Activated naive CD8-positive, alpha-beta T cell treated with anti-CD3 and anti-CD28 coated beads, Interleukin-2, amount 10 ng/mL, durations not matched to agents 7 days and 5 days (primary cell): ENCODE data around the gene MXD4. TPM values are rescaled to one million over a fixed set of nuclear protein-coding genes. Genes with fewer than 3 reads are reported as not detected.

Experiments used
- ATAC-seq: fragments of 150-1000 bp; cut with Tn5 transposase; one replicate; pipeline ENCODE4 v1.10.0; 2021; ENCODE audit warnings: low read depth, moderate library complexity
- POLR2A ChIA-PET: fragments of 350-600 bp; sonication (Branson Sonifier 250); formaldehyde crosslinking; loops from one replicate; lab custom pipeline; 2021; ENCODE audit warnings: antibody characterized with exemption; lab: Charles Lee
- DNase-seq: peaks from one replicate; pipeline ENCODE4 v3.0.0; 2021
- H3K27ac Mint-ChIP-seq: one replicate; pipeline ENCODE4 v1.8.0; 2022; ENCODE audit warnings: mild to moderate bottlenecking, mixed read lengths
- H3K27me3 Mint-ChIP-seq: one replicate; pipeline ENCODE4 v1.8.0; 2022; ENCODE audit warnings: mild to moderate bottlenecking, moderate library complexity, mixed read lengths
- H3K36me3 Mint-ChIP-seq: one replicate; pipeline ENCODE4 v1.8.0; 2021; ENCODE audit warnings: mild to moderate bottlenecking, mixed read lengths
- H3K4me1 Mint-ChIP-seq: one replicate; pipeline ENCODE4 v1.8.0; 2021; ENCODE audit warnings: mixed read lengths
- H3K4me3 Mint-ChIP-seq: one replicate; pipeline ENCODE4 v1.8.0; 2022; ENCODE audit warnings: mild to moderate bottlenecking, moderate library complexity, mixed read lengths
- H3K9me3 Mint-ChIP-seq: one replicate; pipeline ENCODE4 v1.8.0; 2021; ENCODE audit warnings: mixed read lengths
- total RNA-seq, 2 experiments: library from RNA; stranded (reverse); gene quantifications; one replicate each; pipeline ENCODE4 v1.2.3, GENCODE V29; 2021

The MXD4 gene
- total RNA-seq, 2 experiments from 2014 or later: 26.2 to 33.2 TPM

DNA sequence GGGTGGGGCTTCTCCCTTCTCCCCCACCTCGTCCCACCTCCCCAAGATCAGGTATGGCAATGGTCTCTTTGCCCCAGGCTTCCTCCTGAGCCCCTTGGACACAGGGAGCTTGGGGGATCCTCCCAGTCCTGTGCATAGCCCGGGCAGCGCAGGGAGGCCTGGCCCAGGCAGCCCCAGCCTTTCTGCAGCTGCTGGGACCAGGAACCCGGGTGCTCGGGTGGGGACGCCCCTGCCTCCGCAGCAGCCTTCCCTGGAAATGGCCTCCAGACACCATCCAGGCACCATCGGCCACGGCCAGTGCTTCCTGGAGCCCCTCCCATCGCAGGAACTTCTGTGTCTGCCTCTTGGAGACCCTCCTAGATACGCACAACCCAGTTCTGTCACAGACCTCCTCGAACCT, 5.9 kb upstream of the MXD4 start:
- DNase-seq (no peak), ATAC-seq (no peak)
- Mint-ChIP-seq H3K27ac (no peak overlapping the region), H3K9me3 (no peaks in the 10 kb centered on the region), H3K27me3 (no peaks in the 10 kb centered on the region), H3K36me3 (no peaks in the 10 kb centered on the region), H3K4me3 (no peak overlapping the region), H3K4me1 (no peaks in the 10 kb centered on the region)
- POLR2A ChIA-PET: no interaction called here

- POLR2A ChIA-PET: no interaction called here
- H3K36me3 Mint-ChIP-seq: no peaks in the 10 kb centered on the region
- no peaks in the 10 kb centered on the region for H3K4me1 Mint-ChIP-seq
- DNase-seq (no peak), ATAC-seq (no peak)
- H3K9me3 Mint-ChIP-seq: no peaks in the 10 kb centered on the region
- H3K27ac Mint-ChIP-seq: no peak overlapping the region
- no peaks in the 10 kb centered on the region for H3K27me3 Mint-ChIP-seq
- H3K4me3 Mint-ChIP-seq: no peak overlapping the region
These were observed 5.5 kb upstream of the MXD4 start for GRCh38 chr4:2267320-2267811.

GRCh38 chr4:2266821-2267220, 4.9 kb upstream of the MXD4 start:
- Mint-ChIP-seq H3K9me3 (no peaks in the 10 kb centered on the region), H3K4me1 (no peaks in the 10 kb centered on the region), H3K4me3 (no peak overlapping the region), H3K36me3 (no peaks in the 10 kb centered on the region), H3K27ac (no peak overlapping the region), H3K27me3 (no peaks in the 10 kb centered on the region)
- POLR2A ChIA-PET: interaction anchor here (0.9 kb wide), 1 partner anchor 25 kb away, joined by 4 read pairs; the partner anchor contains the start of genes HAUS3 and POLN
- DNase-seq: no peak
- ATAC-seq: no peak

DNA sequence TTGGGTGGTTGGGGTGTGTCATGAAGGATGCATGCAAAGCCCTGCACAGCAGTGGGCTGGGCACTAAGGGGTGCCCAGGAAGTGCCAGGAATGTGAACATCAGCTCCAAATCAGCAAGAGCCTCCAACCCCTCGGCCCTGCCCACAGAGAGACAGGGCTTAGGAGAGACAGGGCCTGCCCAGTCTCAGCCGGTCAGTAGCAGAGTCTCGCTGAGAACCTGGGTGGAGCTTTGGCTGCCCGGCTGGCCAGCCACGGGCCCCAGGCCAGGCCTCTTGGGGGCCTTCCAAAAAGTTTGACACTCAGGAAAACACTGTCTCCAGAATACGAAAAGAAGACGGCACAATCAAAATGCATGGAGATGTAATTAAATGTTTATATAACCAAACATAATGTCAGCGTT, 4.3 kb upstream of the MXD4 start:
- no peak overlapping the region for H3K4me3 Mint-ChIP-seq

DNA sequence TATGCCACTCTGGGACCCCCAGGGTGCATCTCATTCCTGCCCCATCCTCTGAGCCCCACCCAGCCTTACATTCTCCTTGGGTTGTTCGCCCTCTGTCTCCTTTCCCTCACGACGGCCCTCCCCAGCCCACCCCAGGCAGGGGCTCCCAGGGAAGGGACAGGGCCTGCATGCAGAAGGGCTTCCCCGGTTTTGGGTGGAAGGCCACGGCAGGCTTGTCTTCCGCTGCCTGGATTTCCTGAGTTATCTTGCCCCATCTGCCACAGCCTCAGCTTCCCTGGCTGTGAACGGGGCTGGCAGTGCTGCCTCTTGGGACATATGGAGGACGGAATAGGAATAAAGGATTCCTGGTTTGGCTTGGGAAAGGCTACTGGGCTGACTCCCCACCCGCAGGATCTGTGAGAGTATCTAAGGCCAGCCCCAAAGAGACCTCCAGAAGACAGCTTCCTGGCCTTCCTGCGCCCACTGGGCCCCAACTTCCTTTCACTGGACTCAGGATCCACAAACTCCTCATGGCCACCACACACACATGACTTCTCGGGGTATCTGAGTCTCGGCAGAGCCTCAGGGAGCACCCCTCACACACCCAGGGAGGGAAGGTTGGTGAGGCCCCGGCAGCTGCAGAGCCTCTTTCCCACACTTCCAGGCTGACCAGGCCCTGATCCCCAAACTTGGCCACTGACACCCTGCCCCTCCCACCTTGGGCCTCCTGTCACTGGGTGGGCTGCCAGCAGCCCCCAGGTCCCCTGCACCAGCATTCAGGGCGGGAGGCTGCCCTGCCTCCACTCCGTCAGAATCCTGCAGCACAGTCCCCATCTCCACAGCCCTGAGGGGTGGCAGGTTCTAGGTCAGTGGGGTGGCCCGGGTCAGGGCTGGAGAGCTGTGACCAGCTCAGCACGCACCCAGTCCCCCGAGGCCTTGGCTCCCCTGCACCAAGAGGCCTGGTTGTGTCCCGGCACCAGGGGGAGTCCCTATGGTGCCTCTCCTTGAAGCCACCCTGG, 3.5 kb upstream of the MXD4 start:
- POLR2A ChIA-PET: interaction anchor here (1.2 kb wide), 1 partner anchor 25 kb away, joined by 3 read pairs; no protein-coding TSS in a partner anchor
- no peak for DNase-seq
- Mint-ChIP-seq H3K4me3 (no peak overlapping the region), H3K27me3 (no peaks in the 10 kb centered on the region), H3K9me3 (no peaks in the 10 kb centered on the region), H3K36me3 (no peaks in the 10 kb centered on the region), H3K27ac (no peak overlapping the region), H3K4me1 (no peaks in the 10 kb centered on the region)
- ATAC-seq: no peak

More for the DNA sequence above, 4.3 kb upstream of the MXD4 start:
- H3K36me3 Mint-ChIP-seq: no peaks in the 10 kb centered on the region
- no peaks in the 10 kb centered on the region for H3K4me1 Mint-ChIP-seq
- ATAC-seq (no peak), DNase-seq (no peak)
- POLR2A ChIA-PET: interaction anchor here (0.9 kb wide), 1 partner anchor 25 kb away, joined by 4 read pairs; the partner anchor contains the start of genes HAUS3 and POLN
- no peaks in the 10 kb centered on the region for H3K27me3 Mint-ChIP-seq
- no peak overlapping the region for H3K27ac Mint-ChIP-seq
- H3K9me3 Mint-ChIP-seq: no peaks in the 10 kb centered on the region

DNA sequence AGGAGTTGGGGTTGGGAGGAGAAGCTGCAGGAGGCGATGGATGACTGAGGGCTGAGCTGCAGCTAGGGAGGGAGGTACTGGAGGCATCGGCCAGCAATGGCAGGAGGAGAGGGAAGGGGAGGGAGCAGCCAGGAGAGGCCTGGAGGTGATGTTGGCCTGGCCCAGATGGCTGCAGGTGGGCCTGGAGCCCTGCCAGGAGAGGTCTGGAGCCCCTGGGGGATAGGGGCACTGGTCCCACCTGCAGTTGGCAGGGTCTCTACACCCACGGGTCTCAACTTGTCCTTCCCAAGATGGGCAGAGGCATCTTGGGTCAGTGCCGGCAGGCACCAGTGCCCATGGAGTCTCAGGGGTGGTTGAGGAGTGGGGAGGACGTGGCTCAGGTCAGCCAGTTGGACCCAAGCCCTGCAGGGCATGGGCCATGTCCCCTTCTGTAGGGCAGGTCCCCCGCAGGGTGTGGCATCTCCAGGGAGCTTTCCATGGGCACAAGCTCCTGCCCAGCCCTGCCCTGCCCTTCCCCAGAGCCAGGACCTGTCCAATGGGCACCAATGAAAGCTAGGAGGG, 2.7 kb upstream of the MXD4 start:
- no peak overlapping the region for H3K4me3 Mint-ChIP-seq
- POLR2A ChIA-PET: interaction anchor here (1.2 kb wide), 1 partner anchor 26 kb away, joined by 3 read pairs; no protein-coding TSS in a partner anchor
- no peak overlapping the region for H3K27ac Mint-ChIP-seq
- ATAC-seq (no peak), DNase-seq (no peak)
- H3K9me3 Mint-ChIP-seq: no peaks in the 10 kb centered on the region
- H3K4me1 Mint-ChIP-seq: no peaks in the 10 kb centered on the region
- no peaks in the 10 kb centered on the region for H3K27me3 Mint-ChIP-seq
- no peaks in the 10 kb centered on the region for H3K36me3 Mint-ChIP-seq

- POLR2A ChIA-PET: no interaction called here
- ATAC-seq: no peak
- Mint-ChIP-seq H3K36me3 (no peaks in the 10 kb centered on the region), H3K27ac (no peak overlapping the region), H3K4me1 (no peaks in the 10 kb centered on the region), H3K27me3 (no peaks in the 10 kb centered on the region), H3K9me3 (no peaks in the 10 kb centered on the region), H3K4me3 (no peak overlapping the region)
- DNase-seq: peak; percentile 24
These were observed 2.0 kb upstream of the MXD4 start for GRCh38 chr4:2263926-2264321.

DNA sequence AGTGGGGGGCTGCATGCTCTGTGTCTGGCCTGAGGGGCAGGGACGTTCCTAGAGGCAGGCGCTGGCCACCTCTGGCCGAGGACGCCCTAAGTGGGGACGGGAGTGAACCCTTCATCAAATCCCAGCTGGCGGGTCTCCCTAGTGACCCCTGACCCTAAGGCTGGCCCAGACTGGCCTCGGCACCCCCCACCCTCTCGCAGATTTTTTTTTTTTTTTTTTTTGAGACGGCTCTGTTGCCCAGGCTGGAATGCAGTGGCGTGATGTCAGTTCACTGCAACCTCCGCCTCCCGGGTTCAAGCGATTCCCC, 988 bp upstream of the MXD4 start:
- Mint-ChIP-seq H3K4me3 (peak overlapping the region; percentile 70), H3K4me1 (no peaks in the 10 kb centered on the region), H3K27me3 (no peaks in the 10 kb centered on the region), H3K36me3 (no peaks in the 10 kb centered on the region), H3K9me3 (no peaks in the 10 kb centered on the region), H3K27ac (peak overlapping the region; percentile 74)
- DNase-seq (no peak), ATAC-seq (no peak)
- POLR2A ChIA-PET: interaction anchor here (0.9 to 2.1 kb wide), 6 partner anchors 16 to 150 kb away, joined by 3 to 22 read pairs (median 8); partner anchors contain the start of genes HAUS3 and POLN

- POLR2A ChIA-PET: interaction anchor here (0.6 to 2.1 kb wide), 18 partner anchors 16 to 333 kb away, joined by 3 to 22 read pairs (median 4); partner anchors contain the start of genes HAUS3, POLN and RNF4
- Mint-ChIP-seq H3K27ac (peak overlapping the region; percentile 77), H3K9me3 (no peaks in the 10 kb centered on the region), H3K36me3 (no peaks in the 10 kb centered on the region), H3K4me3 (peak overlapping the region; percentile 70), H3K27me3 (no peaks in the 10 kb centered on the region), H3K4me1 (no peaks in the 10 kb centered on the region)
- DNase-seq (peak; percentile 97), ATAC-seq (peak; percentile 94)
These were observed 435 bp upstream of the MXD4 start for GRCh38 chr4:2262145-2262943.

DNA sequence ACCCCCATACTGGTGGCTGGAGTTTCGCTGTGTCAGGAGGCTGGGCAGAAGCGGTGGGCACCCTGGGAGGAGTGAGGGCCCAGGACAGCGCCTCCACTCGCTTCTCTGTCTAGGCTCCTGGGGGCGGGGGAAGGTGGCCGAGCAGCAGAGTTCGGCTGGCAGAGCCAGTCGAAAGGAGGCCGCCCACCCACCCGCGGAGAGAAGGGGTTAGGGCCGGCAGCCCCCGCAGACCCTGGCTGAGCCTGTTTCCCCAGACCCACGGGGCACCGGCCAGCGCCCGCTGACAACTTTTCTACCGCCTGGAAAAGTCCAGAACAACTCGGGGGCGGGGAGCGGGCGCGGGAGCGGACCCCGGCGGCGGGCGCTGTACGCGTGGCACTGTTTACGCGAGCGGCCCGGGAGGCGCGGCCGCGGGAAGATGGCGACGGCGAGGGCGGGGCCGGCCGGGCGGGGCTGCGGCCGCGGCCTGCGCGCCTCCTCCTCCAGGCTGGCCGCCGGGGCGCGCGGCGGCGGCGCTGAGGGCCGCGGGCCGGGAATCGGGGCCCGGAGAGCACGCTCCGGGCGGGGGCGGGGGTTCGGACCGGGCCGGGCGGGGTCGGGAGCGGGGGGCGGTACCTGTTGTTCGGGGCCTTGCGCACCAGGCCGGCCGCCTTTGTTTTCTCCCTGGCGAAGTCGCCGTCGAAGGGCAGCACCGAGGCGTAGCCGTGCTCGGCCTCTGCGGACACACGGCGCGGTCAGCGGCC, 628 bp downstream of the MXD4 start:
- no peak for ATAC-seq
- no peaks in the 10 kb centered on the region for H3K9me3 Mint-ChIP-seq
- peak; percentile 82 for DNase-seq
- no peaks in the 10 kb centered on the region for H3K36me3 Mint-ChIP-seq
- peak overlapping the region; percentile 34 for H3K27ac Mint-ChIP-seq
- peak overlapping the region; percentile 65 for H3K4me3 Mint-ChIP-seq
- H3K4me1 Mint-ChIP-seq: no peaks in the 10 kb centered on the region
- no peaks in the 10 kb centered on the region for H3K27me3 Mint-ChIP-seq
- POLR2A ChIA-PET: interaction anchor here (0.7 to 2.1 kb wide), 7 partner anchors 19 to 207 kb away, joined by 3 to 22 read pairs (median 10); partner anchors contain the start of genes HAUS3, POLN and RNF4

DNA sequence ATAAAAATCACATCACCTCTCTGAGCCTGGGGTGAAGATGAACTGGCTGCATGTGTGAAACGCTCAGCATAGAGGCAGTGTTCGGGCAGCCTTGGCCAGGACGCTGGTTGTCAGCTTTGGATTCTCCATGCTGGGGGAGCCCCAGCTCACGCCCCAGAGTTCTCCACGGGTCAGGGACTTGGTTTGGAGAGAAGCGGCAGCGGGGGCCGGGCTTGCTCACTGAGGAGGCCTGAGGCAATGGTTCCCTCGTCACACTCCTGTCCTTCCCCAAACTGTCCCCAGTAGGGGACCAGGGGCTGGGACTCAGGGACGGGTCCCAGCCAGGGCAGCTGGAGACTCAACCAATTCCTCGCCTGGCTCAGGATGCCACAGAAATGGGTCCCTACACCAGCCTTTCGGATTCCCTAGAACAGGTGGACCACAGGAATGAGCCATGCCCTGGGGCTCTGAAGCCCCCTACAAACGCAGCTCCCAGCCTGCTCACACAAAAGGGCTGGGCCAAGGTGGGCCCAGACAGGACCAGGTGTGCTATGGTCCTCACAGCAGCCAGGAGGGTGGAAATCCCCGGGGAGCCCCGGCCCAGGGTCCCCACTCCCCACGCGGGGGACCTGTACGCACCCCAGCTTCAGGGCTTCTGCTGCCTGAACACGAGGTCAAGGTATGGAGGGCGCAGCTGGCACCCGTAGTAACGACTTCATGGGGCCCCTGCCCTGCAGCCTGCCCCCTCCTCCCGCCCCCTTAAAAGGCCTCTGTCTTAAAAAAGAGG, 1.4 kb downstream of the MXD4 start:
- POLR2A ChIA-PET: interaction anchor here (0.6 to 1.1 kb wide), 3 partner anchors 8 to 208 kb away, joined by 3 to 4 read pairs (median 4); partner anchors contain the start of gene RNF4
- peak overlapping the region; percentile 34 for H3K27ac Mint-ChIP-seq
- no peaks in the 10 kb centered on the region for H3K9me3 Mint-ChIP-seq
- no peaks in the 10 kb centered on the region for H3K36me3 Mint-ChIP-seq
- no peaks in the 10 kb centered on the region for H3K27me3 Mint-ChIP-seq
- DNase-seq (peak; percentile 34), ATAC-seq (no peak)
- H3K4me3 Mint-ChIP-seq: peak overlapping the region; percentile 65
- H3K4me1 Mint-ChIP-seq: no peaks in the 10 kb centered on the region
